Endothelial cell of umbilical vein (primary cell): ENCODE results near the gene SP3. TPM values are rescaled to one million over a fixed set of nuclear protein-coding genes. Genes with fewer than 3 reads are reported as not detected.

ENCODE experiments used
- BruUV-seq: library from RNA; stranded (reverse); fragments of 400-500 nt; replicated peaks from 2 replicates; lab custom pipeline; 2021; lab: Mats Ljungman, UMichigan
- CTCF ChIA-PET: fragments of 300-600, 350-600 bp; sonication (Branson Sonifier 250); formaldehyde crosslinking; loops from one replicate; lab custom pipeline; 2021; ENCODE audit warnings: antibody characterized with exemption, inconsistent platforms; lab: Charles Lee
- POLR2A ChIA-PET: fragments of 300-600, 350-600 bp; sonication (Branson Sonifier 250); formaldehyde crosslinking; loops from one replicate; lab custom pipeline; 2021; ENCODE audit warnings: antibody characterized with exemption, inconsistent platforms; lab: Charles Lee
- DNase-seq: peaks from one replicate; pipeline ENCODE4 v3.0.0-alpha.2; 2011; ENCODE audit warnings: low read depth, low spot score
- FAIRE-seq: peaks from 2 replicates; lab custom pipeline; 2011; peaks lifted over from hg19 to GRCh38; lab: Jason Lieb, UNC
- H2AFZ ChIP-seq: 2 replicates; pipeline ENCODE4 v1.6.0; 2012; ENCODE audit warnings: low read depth, low read length, control low read depth, inconsistent platforms
- H3K27ac ChIP-seq: 2 replicates; pipeline ENCODE4 v1.5.1; 2011; ENCODE audit warnings: low read depth, mild to moderate bottlenecking, control low read depth, low read length, moderate library complexity; ENCODE audit not compliant: insufficient read depth
- H3K27me3 ChIP-seq, 2 experiments: 2 replicates each; pipeline versions ENCODE4 v1.6.0 to v1.6.1; 2011; ENCODE audit warnings: low read length in 2 of 2, mixed read lengths in 1 of 2; ENCODE audit not compliant: control insufficient read depth in 2 of 2, insufficient read depth in 2 of 2
- H3K36me3 ChIP-seq, 2 experiments: 2 replicates in 1 of 2; 3 replicates in 1 of 2; pipeline ENCODE4 v1.5.1; 2011; ENCODE audit warnings: low read length in 2 of 2, mild to moderate bottlenecking in 1 of 2, moderate library complexity in 1 of 2; ENCODE audit not compliant: control insufficient read depth in 2 of 2, insufficient read depth in 2 of 2; ENCODE audit errors: extremely low read depth in 1 of 2
- H3K4me1 ChIP-seq: 3 replicates; pipeline ENCODE4 v1.5.1; 2011; ENCODE audit warnings: mild to moderate bottlenecking, low read length; ENCODE audit not compliant: control insufficient read depth, insufficient read depth; ENCODE audit errors: extremely low read depth
- H3K4me2 ChIP-seq: 2 replicates; pipeline ENCODE4 v1.6.1; 2011; ENCODE audit warnings: low read length, control low read depth, mixed read lengths; ENCODE audit not compliant: insufficient read depth
- H3K4me3 ChIP-seq, 3 experiments: fragments of 200-600 bp in 1 of 3; sonication (generic), shearing (Covaris generic) in 1 of 3; replicated peaks in 1 of 3; 2 replicates each; pipeline ENCODE4 v1.5.1; 2011 to 2016; ENCODE audit warnings: control low read depth in 3 of 3, low read length in 3 of 3, mild to moderate bottlenecking in 2 of 3, inconsistent platforms in 1 of 3, low read depth in 1 of 3, moderate library complexity in 1 of 3; ENCODE audit not compliant: insufficient read depth in 1 of 3
- H3K79me2 ChIP-seq: 2 replicates; pipeline ENCODE4 v1.6.0; 2012; ENCODE audit warnings: low read length, inconsistent platforms; ENCODE audit not compliant: control insufficient read depth, insufficient read depth
- H3K9ac ChIP-seq: replicated peaks from 2 replicates; pipeline ENCODE3; 2011; ENCODE audit warnings: low read length, control low read depth; ENCODE audit not compliant: insufficient read depth; ENCODE audit errors: extremely low read depth
- H3K9me1 ChIP-seq: replicated peaks from 3 replicates; pipeline ENCODE4 v1.6.0; 2011; ENCODE audit warnings: mild to moderate bottlenecking, low read length; ENCODE audit not compliant: control insufficient read depth, insufficient read depth; ENCODE audit errors: extremely low read depth
- H3K9me3 ChIP-seq: replicated peaks from 2 replicates; pipeline ENCODE4 v1.5.1; 2012; ENCODE audit warnings: low read length, inconsistent platforms; ENCODE audit not compliant: control insufficient read depth, insufficient read depth
- H4K20me1 ChIP-seq: replicated peaks from 2 replicates; pipeline ENCODE3; 2011; ENCODE audit warnings: mild to moderate bottlenecking, low read length; ENCODE audit not compliant: control insufficient read depth, insufficient read depth; ENCODE audit errors: extremely low read depth
- CTCF ChIP-seq, 2 donors: IDR thresholded peaks; 1 replicate in 1 of 2; 2 replicates in 1 of 2; pipeline ENCODE4 v1.5.1; 2011; ENCODE audit warnings: low read length in 2 of 2, mild to moderate bottlenecking in 2 of 2, moderate library complexity in 2 of 2, control low read depth in 1 of 2, inconsistent platforms in 1 of 2, low read depth in 1 of 2; ENCODE audit not compliant: insufficient read depth in 1 of 2; ENCODE audit errors: extremely low read depth in 1 of 2
- EZH2 ChIP-seq: IDR thresholded peaks from 2 replicates; pipeline ENCODE4 v1.6.1; 2012; ENCODE audit warnings: borderline replicate concordance, low read depth, mild to moderate bottlenecking, moderate library complexity, low read length, inconsistent platforms; ENCODE audit not compliant: severe bottlenecking
- FOS ChIP-seq: IDR thresholded peaks from 2 replicates; pipeline ENCODE4 v1.6.1; 2011; ENCODE audit warnings: mild to moderate bottlenecking, low read length, moderate library complexity, borderline replicate concordance; ENCODE audit not compliant: insufficient read depth
- GATA2 ChIP-seq: IDR thresholded peaks from 2 replicates; pipeline ENCODE4 v1.7.0; 2011; ENCODE audit warnings: low read depth, mild to moderate bottlenecking, moderate library complexity, mixed read lengths, low read length; ENCODE audit not compliant: insufficient read length, insufficient read depth
- JUN ChIP-seq: IDR thresholded peaks from 2 replicates; pipeline ENCODE4 v1.6.1; 2011; ENCODE audit warnings: borderline replicate concordance, low read depth; ENCODE audit not compliant: insufficient read length, insufficient read depth
- MAX ChIP-seq: IDR thresholded peaks from 2 replicates; pipeline ENCODE4 v1.6.1; 2011; ENCODE audit not compliant: insufficient read depth, insufficient read length
- MYC ChIP-seq: IDR thresholded peaks from one replicate; pipeline ENCODE4 v1.6.1; 2011; ENCODE audit warnings: mild to moderate bottlenecking, low read depth, low read length
- POLR2A ChIP-seq: IDR thresholded peaks from 2 replicates; pipeline ENCODE4 v1.6.1; 2012; ENCODE audit warnings: low read depth, mild to moderate bottlenecking, control low read depth, low read length
- POLR2AphosphoS5 ChIP-seq: IDR thresholded peaks from 2 replicates; pipeline ENCODE4 v1.6.1; 2012; ENCODE audit warnings: low read depth, mild to moderate bottlenecking, control low read depth, low read length, moderate library complexity; ENCODE audit not compliant: insufficient read depth
- dilution Hi-C: fragments of 300-500 bp; cut with MboI; formaldehyde crosslinking; loops from one replicate; pipeline ENCODE4 v1.15.0; 2019; ENCODE audit warnings: low sequenced_read_pairs; ENCODE audit not compliant: extremely low pct_ligation_motif_present
- intact Hi-C: fragments of 100-400 bp; cut with micrococcal nuclease; formaldehyde crosslinking; loops from one replicate; pipeline ENCODE4 v1.10.0; 2022
- polyA plus RNA-seq, 4 experiments: library from polyadenylated mRNA; depleted of rRNA in 3 of 4; stranded (reverse) in 3 of 4; unstranded in 1 of 4; fragments of >200 nt; gene quantifications; 2 replicates each; pipeline versions ENCODE4 v1.2.1 to v1.2.3, GENCODE V29; 2011 to 2012; ENCODE audit warnings: missing spikeins in 1 of 4
- total RNA-seq: library from RNA; stranded (reverse); gene quantifications from 2 replicates; pipeline ENCODE4 v1.2.3, GENCODE V29; 2021

Gene SP3
- total and polyA plus RNA-seq, 2 donors (not counting 3 experiments of a cell fraction or from before 2014, with no cell fraction given): 23.9 to 59.0 TPM

GRCh38 chr2:173993459-173993858 is 28.3 kb upstream of the SP3 start:
- Histone ChIP-seq H3K79me2 (no peaks in the 10 kb centered on the region), H2AFZ (no peak overlapping the region), H3K27me3 (peaks cover 15 to 40% of the 10 kb centered on the region in 2 experiments), H3K4me1 (no peaks in the 10 kb centered on the region), H4K20me1 (no peaks in the 10 kb centered on the region), H3K4me2 (no peak overlapping the region), H3K9me3 (no peaks in the 10 kb centered on the region), H3K36me3 (no peaks in the 10 kb centered on the region), H3K27ac (no peak overlapping the region), H3K4me3 (no peak overlapping the region), H3K9me1 (no peaks in the 10 kb centered on the region), H3K9ac (no peak overlapping the region)
- dilution Hi-C loops (no loop called here), intact Hi-C loops (no loop called here)
- ChIA-PET CTCF (no interaction called here), POLR2A (no interaction called here)
- no peak for DNase-seq
- no peak for FAIRE-seq
- TF ChIP-seq JUN (no peak), POLR2AphosphoS5 (no peak), GATA2 (no peak), EZH2 (no peak), CTCF (IDR thresholded peaks at IDR 0.05; ENCODE audit: extremely low read depth in 1 of 2, insufficient read depth in 1 of 2, low read depth in 1 of 2, low read length in 2 of 2) (no peak), MAX (no peak), MYC (no peak), FOS (no peak), POLR2A (no peak)
- no TSS peak for BruUV-seq
